Measurements from ENCODE around the gene ART5.
"Not testable (repeated sequence)": the region's sequence is repeated elsewhere in the genome, so short reads cannot be mapped to it uniquely, and the experiment has no call there.

GRCh38 chr11:3652514-3652913 is 10.7 kb upstream of the ART5 start:
- TF ChIP-seq, protein P1, sequence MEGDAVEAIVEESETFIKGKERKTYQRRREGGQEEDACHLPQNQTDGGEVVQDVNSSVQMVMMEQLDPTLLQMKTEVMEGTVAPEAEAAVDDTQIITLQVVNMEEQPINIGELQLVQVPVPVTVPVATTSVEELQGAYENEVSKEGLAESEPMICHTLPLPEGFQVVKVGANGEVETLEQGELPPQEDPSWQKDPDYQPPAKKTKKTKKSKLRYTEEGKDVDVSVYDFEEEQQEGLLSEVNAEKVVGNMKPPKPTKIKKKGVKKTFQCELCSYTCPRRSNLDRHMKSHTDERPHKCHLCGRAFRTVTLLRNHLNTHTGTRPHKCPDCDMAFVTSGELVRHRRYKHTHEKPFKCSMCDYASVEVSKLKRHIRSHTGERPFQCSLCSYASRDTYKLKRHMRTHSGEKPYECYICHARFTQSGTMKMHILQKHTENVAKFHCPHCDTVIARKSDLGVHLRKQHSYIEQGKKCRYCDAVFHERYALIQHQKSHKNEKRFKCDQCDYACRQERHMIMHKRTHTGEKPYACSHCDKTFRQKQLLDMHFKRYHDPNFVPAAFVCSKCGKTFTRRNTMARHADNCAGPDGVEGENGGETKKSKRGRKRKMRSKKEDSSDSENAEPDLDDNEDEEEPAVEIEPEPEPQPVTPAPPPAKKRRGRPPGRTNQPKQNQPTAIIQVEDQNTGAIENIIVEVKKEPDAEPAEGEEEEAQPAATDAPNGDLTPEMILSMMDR (conservative IDR thresholded peaks at IDR 0.05; ENCODE audit: low read depth, low read length) = not testable (repeated sequence)
- TF ChIP-seq EZH2 (IDR thresholded peaks at IDR 0.05; ENCODE audit: low read length, unreplicated experiment) = not testable (repeated sequence)

All from PC-3 (cell line).